ENCODE data around the gene LYRM7.
"Not testable (repeated sequence)": the region's sequence is repeated elsewhere in the genome, so short reads cannot be mapped to it uniquely, and the experiment has no call there.

The LYRM7 gene

DNA sequence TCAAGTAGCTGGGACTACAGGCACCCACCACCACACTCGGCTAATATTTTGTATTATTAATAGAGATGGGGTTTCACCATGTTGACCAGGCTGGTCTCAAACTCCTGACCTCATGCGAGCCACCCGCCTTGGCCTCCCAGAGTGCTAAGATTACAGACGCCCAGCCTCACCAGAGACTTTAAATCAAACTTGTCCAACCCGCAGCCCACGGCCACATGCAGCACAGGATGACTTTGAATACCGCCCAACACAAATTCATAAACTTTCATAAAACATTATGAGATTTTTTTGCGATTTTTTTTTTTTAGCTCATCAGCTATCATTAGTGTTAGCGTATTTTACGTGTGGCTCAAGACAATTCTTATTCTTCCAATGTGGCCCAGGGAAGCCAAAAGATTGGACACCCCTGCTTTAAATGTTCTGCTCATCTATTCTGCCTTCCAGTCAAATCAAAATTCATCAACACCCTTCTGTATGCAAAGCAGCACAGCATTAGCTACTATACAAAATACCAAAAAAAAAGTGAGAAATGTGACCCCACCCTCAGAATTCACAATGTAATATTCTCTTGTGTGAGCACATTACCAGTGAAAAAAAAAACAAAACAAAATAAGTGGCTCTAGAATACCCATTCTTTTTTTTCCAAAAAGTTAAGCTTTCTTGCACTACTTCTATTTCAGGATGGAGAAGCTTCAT is 50.4 kb downstream of the LYRM7 start:
- DNase-seq (ENCODE audit: low spot score) = no peak

DNA sequence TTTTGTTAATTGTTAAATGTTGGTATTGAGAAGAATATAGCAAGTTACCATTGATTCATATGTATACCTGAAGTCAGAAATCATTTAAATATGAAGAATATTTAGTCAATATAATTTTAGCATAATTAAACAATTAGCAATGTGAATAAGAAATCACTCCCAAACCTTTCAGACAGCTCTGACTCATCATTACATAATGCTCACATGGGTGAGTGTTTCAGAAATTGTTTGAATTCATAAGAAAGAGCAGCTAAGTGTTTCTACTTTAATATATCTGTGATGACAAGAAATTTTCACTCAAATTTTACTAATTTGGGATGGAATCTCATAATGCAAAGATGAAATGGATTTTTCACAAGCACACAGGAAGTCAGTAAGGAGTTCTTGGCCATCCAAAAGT is 51.1 kb downstream of the LYRM7 start:
- DNase-seq (ENCODE audit: low spot score) = peak; percentile 54

DNA sequence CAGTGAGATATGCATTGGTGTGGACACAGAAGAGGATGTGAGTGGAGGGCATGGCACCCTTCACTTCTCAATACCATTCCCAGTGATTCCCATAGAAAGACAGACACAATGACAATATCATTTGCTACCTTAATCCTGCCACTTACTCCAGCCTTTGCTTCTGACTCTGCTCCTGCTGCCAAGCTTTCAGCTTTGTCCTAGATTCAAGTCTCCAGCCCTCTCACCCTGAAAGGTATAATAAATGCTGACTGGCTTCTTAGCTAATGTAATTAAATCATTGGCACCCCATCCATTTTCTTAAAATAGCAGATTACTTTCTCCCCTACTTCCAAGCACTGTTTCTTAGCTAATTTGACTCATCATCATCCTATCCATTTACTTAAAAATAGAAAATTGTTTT is 52.0 kb downstream of the LYRM7 start:
- DNase-seq (ENCODE audit: low spot score) = peak; percentile 60

DNA sequence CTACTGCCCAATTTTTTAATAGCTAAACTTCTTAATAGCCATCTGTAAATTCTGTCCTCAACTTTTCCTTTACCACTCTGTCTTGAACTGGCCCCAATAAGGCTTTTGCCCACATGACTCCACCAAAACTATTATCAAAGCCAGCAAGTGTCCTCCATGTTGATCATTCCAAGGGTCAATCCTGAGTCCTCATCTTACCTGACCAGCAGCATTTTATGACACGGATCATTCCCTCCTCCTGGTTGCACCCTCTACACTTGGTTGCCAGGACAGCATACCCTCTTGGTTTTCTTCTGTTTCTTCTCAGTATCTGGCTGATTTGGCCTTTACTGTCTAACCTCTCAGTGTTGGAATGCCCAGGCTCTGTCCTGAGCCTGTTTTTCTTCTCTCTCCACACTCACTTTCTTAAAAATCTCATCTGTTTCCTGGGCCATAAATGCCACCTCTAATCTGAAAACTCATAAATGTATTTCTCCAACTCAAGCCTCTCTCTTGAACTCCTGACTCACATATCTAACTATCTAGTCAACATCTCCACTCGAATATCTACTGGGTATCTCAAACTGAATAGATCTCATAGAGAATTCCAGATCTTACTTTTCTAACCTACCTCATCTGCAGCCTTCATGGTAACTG is 53.1 kb downstream of the LYRM7 start:
- no peak for DNase-seq (ENCODE audit: low spot score)

DNA sequence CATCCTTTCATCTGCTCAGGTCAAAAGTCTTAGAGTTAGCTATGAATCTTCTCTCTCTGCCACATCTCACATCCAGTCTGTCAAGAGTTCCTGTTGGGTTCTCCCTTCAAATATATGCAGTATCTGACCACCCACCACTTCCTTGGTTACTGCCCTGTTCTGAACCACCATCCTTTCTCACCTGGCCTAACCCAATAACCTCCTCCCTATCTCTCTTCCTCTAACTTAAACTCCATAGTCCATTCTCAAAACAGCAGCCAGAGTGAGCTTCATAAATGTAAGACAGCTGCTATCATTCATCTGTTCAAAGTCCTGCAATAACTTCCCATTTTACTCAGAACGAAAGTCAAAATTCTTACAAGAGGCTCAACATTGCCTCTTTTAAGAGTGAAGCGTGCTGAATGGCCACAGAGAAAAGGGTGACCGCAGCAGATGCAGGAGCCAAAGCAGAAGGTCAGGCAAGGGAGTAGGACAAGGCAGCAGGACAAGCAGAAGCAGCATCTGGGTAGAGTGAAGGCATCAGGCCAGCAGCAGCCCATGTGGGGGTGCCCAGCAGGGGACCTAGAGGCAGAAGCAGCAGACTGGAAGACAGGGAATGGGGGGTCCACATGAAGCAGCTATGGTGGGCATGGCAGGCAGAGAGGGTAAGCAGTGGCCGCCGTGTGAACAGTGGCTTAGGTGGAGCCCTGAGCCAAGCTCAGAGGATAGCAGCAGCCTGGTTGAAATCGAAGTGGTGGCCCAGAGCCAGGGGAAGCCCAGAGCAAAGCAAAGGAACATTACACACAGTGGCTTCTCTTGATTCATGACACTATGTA is 53.9 kb downstream of the LYRM7 start:
- no peak for DNase-seq (ENCODE audit: low spot score)

DNA sequence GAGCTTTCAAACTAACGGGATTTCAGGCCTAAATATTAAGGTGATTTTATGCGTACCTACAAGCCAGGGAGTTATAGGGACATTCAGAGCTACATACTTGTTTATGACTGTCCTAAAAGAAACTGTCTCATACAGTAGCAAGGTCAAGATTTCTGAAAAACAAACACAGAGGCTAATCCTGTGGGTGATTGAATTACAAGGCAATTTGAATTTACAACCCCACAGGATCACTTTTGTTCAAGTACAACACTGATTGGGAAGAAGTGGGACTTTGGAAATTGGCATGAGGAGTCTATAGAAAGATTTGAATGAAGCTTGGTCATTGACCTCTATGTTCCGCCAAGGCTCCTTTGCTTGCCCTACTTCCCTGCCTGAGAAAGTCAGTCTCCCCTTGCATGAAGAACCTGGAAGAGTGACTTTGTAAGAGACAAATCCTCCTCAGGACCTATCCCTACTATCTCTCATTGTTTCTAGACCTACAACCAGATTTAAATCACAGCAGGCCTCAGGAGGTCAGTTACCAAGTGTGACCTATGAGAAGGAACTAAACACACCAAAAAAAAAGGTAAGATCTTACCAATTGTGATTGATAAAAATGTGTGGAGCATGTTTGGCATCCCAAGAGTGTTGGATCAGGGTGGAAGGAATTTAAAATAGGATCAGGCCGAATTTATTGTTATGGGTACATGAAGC is 54.7 kb downstream of the LYRM7 start:
- no peak for DNase-seq (ENCODE audit: low spot score)

DNA sequence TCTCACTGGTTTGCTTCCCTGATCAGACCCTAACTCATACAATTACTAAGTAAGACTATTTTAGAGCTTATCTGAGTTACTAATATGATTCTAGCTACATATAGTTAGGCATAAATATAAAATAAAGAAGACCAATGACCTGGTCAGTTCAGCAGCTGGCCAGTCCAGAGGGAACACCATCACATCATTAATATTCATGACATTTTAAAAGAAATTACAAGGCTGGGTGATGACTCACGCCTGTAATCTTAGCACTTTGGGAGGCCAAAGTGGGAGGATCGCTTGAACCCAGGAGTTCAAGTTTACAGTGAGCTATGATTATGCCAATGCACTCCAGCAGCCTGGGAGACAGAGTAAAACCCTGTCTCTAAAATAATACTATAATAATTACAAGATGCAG is 56.2 kb downstream of the LYRM7 start:
- no peak for DNase-seq (ENCODE audit: low spot score)

DNA sequence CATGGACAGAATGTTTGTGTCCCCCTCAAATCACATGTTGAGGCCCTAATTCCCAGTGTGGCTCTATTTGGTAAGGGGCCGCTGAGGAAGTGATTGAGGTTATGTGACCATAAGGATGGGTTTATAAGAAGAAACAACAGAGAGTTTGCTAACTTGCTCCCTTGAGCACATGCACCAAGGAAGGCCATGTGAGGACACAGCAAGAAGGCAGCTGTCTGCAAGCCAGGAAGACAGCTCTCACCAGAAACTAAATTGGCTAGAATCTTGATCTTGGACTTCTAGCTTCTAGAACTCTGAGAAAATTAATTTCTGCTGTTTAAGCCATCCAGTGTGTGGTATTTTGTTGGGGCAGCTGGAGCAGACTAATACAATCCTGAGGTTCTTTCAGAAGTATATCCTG is 57.9 kb downstream of the LYRM7 start:
- no peak for DNase-seq (ENCODE audit: low spot score)

DNA sequence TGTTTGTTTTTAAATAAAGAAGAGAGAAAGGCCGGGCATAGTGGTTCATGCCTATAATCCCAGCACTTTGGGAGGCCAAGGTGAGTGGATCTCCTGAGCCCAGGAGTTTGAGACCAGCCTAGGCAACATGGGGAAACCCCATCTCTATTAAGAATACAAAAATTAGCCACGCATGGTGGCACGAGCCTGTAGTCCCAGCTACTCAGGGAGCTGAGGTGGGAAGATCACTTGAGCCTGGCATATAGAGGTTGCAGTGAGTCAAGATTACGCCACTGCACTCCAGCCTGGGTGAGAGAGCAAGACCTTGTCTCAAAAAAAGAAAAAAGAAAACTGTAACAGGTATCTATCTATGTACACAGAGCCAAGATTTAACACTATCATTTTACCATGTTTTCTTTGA is 58.9 kb downstream of the LYRM7 start:
- DNase-seq (ENCODE audit: low spot score) = no peak

DNA sequence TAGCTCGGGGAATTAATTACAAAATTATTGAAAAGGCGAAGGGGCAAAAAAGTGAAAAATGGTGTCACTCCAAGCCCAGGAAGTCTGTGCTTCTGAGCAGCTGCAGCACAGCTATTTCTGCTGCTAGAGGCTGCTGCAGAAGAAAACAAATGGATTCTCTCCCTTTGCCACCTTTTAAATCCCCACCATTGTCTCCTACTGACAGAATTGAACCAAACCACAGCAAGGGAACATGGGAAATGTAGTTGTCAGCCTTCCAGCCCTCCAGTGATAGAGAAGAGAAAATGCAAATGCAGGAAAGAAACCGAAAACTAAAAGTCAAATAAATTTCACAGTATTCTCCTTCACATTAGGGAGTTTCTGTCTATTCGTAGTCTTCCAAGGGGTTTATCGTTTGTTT is 59.7 kb downstream of the LYRM7 start:
- peak; percentile 68 for DNase-seq (ENCODE audit: low spot score)

DNA sequence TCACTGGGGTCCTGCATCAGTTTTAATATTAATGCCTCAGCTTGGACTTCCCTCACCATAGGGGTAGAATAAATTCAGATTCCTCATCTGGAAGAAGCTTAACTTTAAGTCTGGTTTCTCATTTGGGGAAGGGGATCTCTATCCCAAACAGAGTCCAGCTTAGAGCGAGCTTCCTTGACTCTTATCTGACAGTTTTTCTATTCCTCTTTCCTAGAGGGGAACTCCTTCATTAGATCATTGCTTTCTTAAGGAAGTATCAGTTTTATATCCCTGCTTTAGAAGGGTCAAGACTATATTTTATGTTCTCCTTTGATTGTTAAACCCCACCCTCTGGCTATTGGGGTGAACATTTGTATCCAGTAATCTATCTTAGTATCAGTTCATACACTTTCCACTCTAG is 68.9 kb downstream of the LYRM7 start:
- no peak for DNase-seq (ENCODE audit: low spot score)

DNA sequence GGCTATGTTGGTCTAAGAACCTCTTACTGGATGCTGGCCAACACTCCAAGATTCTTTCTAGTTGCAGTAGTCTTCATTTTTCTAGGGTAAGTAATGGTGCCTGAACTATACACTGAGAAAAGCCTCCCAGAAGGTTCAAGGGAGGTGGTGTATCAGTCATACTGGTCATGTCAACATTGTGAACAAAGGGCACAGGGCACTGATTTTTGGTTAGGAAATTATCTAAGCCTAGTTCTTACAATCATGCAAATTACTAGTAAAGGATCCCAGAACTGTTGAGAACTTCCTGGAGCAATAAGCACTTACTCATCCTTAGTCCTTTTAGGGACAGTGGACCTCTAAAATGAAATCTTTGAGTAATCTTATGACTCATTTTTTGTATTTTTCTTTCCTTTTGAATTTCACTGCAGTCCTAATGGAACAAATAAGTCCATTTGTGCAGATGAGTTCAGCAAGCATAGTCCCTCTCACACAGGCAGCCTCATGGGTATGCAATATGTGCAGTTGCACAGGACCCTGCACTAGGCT is 72.0 kb downstream of the LYRM7 start:
- DNase-seq (ENCODE audit: low spot score) = no peak

DNA sequence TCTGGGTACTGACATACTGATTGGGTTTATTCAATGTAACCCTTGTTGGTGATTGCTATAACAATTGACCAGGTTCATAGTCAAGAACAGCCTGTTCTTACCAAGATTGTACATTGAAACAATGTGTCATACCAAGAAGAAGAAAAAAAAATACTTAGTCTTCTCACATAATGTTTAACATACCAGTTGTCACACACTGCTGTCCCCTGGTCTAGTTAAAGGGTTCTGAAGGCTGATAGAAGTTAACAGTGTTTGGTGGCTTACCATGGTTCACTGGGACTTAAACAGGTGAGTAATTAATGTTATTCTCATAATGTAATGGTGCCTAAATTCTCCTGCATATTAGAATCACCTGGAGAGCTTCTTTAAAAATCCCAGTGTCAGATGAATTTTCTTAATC is 74.6 kb downstream of the LYRM7 start:
- DNase-seq (ENCODE audit: low spot score) = no peak

DNA sequence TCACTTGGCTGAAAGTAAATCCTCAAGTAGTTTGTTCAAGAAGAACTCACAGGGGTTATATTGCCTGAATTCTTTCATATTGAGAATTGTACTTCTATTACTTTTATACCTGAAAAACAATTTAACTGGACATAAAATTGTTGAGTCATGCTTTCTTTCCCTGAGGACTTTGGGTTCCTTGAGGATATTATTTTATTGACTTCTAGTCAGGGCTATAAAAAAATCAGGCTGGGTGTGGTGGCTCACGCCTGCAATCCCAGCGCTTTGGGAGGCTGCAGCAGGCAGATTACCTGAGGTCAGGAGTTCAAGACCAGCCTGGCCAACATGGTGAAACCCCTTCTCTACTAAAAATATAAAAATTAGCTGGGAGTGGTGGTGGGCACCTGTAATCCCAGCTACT is 75.2 kb downstream of the LYRM7 start:
- no peak for DNase-seq (ENCODE audit: low spot score)

DNA sequence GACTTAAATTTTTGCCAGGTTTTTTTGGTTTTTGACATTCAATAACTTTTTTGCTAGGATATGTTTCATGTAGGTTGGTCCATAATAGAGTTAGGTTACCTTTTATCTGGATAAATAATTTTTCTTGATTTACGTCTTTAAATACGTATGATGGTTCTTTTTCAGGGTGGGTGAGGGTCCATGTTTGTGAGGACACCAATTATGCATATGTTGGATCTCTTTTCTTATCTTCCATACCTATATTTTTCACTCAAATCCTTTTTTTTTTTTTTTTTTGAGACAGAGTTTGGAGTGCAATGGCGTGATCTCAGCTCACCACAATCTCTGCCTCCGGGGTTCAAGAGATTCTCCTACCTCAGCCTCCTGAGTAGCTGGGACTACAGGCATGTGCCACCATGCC is 75.8 kb downstream of the LYRM7 start:
- no peak for DNase-seq (ENCODE audit: low spot score)

DNA sequence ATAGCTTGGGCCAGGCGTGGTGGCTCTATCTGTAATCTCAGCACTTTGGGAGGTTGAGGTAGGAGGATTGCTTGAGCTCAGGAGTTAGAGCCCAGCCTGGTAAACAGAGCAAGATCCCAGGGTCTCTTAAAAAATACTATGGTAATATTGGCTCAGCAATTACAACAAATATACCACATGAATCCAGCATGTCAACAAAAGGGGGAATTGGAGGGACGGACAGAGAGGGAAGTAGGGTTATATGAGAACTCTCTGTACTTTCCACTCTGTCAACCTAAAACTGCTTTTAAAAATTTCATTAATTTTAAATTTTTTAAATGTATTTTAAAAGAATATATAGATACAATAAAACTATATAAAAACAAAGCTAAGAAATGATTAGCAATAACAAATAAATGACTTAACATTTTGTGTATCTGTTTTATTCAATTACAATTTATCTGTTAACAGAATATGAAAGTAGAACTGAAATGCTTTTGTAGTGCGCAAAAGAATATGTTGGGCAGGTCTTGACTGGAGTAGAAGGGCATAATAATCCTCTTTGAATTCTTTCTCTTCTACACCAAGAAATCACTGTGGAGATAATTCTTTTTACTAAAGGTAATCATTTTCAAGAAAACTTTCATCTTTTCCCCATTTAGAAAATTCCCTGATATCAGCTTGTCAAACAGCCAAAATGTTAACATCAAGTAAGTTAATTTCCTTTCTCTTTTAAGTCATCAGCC is 80.2 kb downstream of the LYRM7 start:
- DNase-seq (ENCODE audit: low spot score) = no peak

DNA sequence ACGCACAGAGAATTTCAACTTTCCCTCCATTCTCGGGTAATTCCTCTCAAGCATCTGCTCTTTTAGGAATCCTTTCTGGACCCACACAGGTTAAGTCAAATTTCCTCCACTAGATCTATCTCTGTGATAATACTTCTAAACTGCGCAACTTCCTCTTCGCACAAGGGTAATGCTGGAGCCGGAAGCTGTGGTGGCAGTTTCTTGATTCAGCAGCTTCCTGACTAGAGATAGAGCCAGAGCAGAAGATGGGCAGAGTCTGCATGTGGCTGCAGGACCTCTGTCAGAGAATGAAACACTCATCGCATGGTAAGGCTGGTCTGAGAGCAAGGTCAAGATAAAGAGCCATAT is 82.1 kb downstream of the LYRM7 start:
- DNase-seq (ENCODE audit: low spot score) = peak; percentile 31

DNA sequence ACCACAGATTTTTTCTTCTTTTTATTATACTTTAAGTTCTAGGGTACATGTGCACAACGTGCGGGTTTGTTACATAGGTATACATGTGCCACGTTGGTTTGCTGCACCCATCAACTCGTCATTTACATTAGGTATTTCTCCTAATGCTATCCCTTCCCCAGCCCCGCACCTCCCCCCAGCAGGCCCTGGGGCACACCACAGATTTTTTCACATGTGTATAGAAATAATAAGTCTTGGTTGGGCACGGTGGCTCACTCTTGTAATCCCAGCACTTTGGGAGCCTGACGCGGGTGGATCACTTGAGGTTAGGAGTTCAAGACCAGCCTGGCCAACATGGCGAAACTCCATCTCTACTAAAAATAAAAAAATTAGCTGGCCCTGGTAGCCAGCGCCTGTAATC is 83.3 kb downstream of the LYRM7 start:
- not testable (repeated sequence) for DNase-seq (ENCODE audit: low spot score)

DNA sequence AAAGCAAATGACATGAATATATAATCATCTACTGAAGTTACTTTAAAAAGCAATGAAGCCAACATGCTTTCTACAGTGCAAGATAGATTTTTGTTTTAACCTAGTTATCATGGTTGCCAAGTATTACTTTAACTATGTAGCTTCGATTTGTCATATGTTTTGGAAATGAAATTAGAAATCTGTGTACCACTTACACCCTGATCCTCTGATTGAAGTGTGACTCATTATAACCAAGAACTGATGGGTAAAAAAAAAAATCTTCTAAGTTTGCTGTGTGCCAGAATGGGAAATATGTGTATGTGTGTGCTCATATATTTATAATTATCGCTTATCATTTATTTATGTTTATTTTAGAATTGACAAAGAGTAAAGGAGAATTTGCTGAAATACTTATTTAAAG is 84.0 kb downstream of the LYRM7 start:
- no peak for DNase-seq (ENCODE audit: low spot score)

All from putamen (tissue), 1 donor.